Upper lobe of right lung (tissue), 1 donor: ENCODE data around the gene LPAR4. TPM values are rescaled to one million over a fixed set of nuclear protein-coding genes. Genes with fewer than 3 reads are reported as not detected.

Source experiments
- ATAC-seq: fragments of 200-7000 bp; cut with Tn5 transposase; one replicate; pipeline ENCODE4 v1.9.1; 2020; ENCODE audit warnings: mild to moderate bottlenecking, moderate library complexity
- DNase-seq: peaks from one replicate; pipeline ENCODE4 v3.0.0-alpha.2; 2020
- H3K27ac ChIP-seq: fragments of 200-600 bp; one replicate; pipeline ENCODE4 v1.8.0; 2022
- H3K27me3 ChIP-seq: fragments of 200-600 bp; one replicate; pipeline ENCODE4 v1.8.0; 2022; ENCODE audit warnings: mild to moderate bottlenecking
- H3K36me3 ChIP-seq: fragments of 200-600 bp; one replicate; pipeline ENCODE4 v1.8.0; 2022
- H3K4me1 ChIP-seq: fragments of 200-600 bp; one replicate; pipeline ENCODE4 v1.8.0; 2022
- H3K4me3 ChIP-seq: fragments of 200-600 bp; one replicate; pipeline ENCODE4 v1.8.0; 2022; ENCODE audit warnings: mild to moderate bottlenecking
- H3K9me3 ChIP-seq: fragments of 200-600 bp; one replicate; pipeline ENCODE4 v1.8.0; 2022
- CTCF ChIP-seq: fragments of 200-600 bp; IDR thresholded peaks from one replicate; pipeline ENCODE4 v1.8.0; 2022; ENCODE audit warnings: antibody characterized with exemption
- intact Hi-C: fragments of 100-400 bp; cut with DNase I; formaldehyde crosslinking; loops from one replicate; pipeline ENCODE4 v1.11.0; 2022
- long read RNA-seq: library from polyadenylated mRNA; unstranded; transcript quantifications from one replicate; pipeline ENCODE4 v2.0.0, GENCODE V29; 2021
- total RNA-seq: library from RNA; stranded (reverse); fragmentation: NEBNext Ultra II Directional; extraction: Animal tissue kit (Norgen Biotek cat#: 25700); gene quantifications from one replicate; pipeline ENCODE4 v1.2.1, GENCODE V29; 2021
- donor health status: DM: no; HTN: yes; CAD: no; lungs with severe emphysema.

Gene LPAR4
- total RNA-seq, result not detected
- long read RNA-seq, result 0 reads

DNA sequence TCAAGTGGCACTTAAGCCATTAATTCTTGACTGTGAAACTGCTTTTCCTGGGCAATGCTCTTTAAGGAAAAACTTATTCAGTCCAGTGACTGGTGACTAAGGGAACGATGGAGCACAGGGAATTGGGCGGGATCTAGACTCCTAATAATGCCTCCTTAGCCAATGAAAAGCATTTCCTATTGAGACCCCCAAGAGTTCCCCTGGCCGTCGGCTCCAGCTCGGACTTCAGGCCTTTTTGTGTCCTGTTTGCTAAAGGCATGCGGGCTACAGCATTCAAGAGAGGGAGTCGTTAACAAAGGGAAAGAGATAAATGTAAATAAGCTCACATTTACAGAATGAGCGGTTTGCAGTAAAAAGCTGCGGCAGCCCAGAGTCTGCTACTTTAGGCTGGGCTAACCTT is at the start of gene LPAR4:
LPAR4 (plus strand) TSS at position 232 of the 400 bp plus-strand sequence. CDS start 7,150 bp downstream, outside the sequence.
- ATAC-seq, result no peak
- H3K4me3 ChIP-seq, result peak within 1 kb of the TSS; percentile 8
- H3K4me1 ChIP-seq, result no peaks in the 10 kb centered on the region
- H3K9me3 ChIP-seq, result no peaks in the 10 kb centered on the region
- H3K36me3 ChIP-seq, result no peaks in the 10 kb centered on the region
- no peak for TF ChIP-seq CTCF
- DNase-seq, result no peak
- intact Hi-C loops, result no loop called here
- no peaks in the 10 kb centered on the region for H3K27me3 ChIP-seq
- H3K27ac ChIP-seq, result no peak within 1 kb of the TSS

- ATAC-seq (no peak), DNase-seq (no peak)
- no peaks in the 10 kb centered on the region for H3K27me3 ChIP-seq
- H3K36me3 ChIP-seq, result no peaks in the 10 kb centered on the region
- H3K9me3 ChIP-seq, result no peaks in the 10 kb centered on the region
- H3K4me3 ChIP-seq, result no peak overlapping the region
- no peak overlapping the region for H3K27ac ChIP-seq
- TF ChIP-seq CTCF, result no peak
- intact Hi-C loops, result no loop called here
- no peaks in the 10 kb centered on the region for H3K4me1 ChIP-seq
Observed at GRCh38 chrX:78706071-78706470, 41.4 kb upstream of the LPAR4 start.

GRCh38 chrX:78708262-78708661 is 39.3 kb upstream of the LPAR4 start:
- no peak for DNase-seq
- no peaks in the 10 kb centered on the region for H3K9me3 ChIP-seq
- no peaks in the 10 kb centered on the region for H3K4me1 ChIP-seq
- H3K27me3 ChIP-seq, result no peaks in the 10 kb centered on the region
- H3K4me3 ChIP-seq, result no peak overlapping the region
- H3K27ac ChIP-seq, result no peak overlapping the region
- intact Hi-C loops, result no loop called here
- ATAC-seq, result no peak
- H3K36me3 ChIP-seq, result no peaks in the 10 kb centered on the region
- peak; percentile 26 for TF ChIP-seq CTCF

DNA sequence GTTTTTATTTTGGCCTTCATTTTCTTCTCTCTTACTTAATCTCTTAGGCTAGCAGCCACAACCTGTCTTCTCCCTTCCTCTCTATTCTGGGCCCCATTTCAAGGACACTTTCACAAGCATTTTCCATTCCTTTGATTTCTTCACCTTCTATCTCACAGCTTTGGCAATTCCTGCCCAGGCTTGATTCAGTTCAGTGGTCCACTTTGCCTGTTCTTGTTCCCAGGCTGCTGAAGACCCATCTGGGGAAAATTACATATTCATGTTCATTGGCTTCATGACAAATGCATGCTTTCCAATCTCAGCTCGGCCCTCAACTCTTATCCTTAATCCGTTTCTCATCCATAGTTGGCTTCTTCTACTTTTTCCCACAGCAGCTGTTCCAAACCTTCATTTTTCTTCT is 38.7 kb upstream of the LPAR4 start:
- Histone ChIP-seq H3K4me1 (no peaks in the 10 kb centered on the region), H3K27ac (no peak overlapping the region), H3K27me3 (no peaks in the 10 kb centered on the region), H3K9me3 (no peaks in the 10 kb centered on the region), H3K4me3 (no peak overlapping the region), H3K36me3 (no peaks in the 10 kb centered on the region)
- ATAC-seq (no peak), DNase-seq (no peak)
- intact Hi-C loops, result no loop called here
- no peak for TF ChIP-seq CTCF

DNA sequence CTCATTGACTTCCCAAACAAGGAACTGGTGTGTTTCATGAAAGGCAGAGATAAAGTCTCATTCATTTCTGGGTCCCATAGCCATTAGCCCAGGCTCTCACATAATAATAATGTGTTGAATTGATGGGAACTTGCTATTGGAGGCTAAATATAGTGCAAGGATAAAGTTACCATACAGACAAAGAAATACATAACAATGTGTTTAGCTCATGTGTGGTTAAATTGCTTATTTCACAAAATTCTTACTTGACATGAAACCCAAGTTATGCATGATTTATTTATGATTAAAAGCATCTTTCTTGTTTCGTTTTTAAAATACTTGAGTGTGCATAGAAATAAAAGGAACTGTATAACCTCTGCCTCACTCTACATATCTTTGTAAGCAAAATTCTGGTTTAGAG is 37.3 kb upstream of the LPAR4 start:
- DNase-seq, result no peak
- Histone ChIP-seq H3K27me3 (no peaks in the 10 kb centered on the region), H3K9me3 (no peaks in the 10 kb centered on the region), H3K27ac (no peak overlapping the region), H3K36me3 (no peaks in the 10 kb centered on the region), H3K4me3 (no peak overlapping the region), H3K4me1 (no peaks in the 10 kb centered on the region)
- TF ChIP-seq CTCF, result no peak
- ATAC-seq, result no peak
- intact Hi-C loops, result no loop called here

DNA sequence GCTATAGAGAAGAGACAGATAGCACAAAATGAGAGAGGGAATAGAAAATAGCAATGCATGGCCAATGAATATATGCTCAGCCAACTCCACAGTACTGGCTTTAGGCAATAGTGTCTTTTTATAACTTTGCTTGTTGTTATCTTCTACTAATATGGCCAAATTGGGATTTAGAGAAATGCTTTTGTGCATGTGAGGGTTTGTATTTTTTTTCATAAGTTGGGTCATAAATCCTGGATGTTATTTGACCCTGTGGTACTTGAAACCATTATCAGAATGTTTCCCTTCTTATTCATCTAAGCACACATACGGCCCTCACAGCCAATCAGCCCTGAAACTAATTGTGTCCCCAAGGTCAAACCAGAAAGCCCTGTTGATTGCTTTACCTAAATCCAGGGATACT is 35.2 kb upstream of the LPAR4 start:
- Histone ChIP-seq H3K4me1 (no peaks in the 10 kb centered on the region), H3K36me3 (no peaks in the 10 kb centered on the region), H3K4me3 (no peak overlapping the region), H3K27me3 (no peaks in the 10 kb centered on the region), H3K27ac (no peak overlapping the region), H3K9me3 (no peaks in the 10 kb centered on the region)
- intact Hi-C loops, result no loop called here
- ATAC-seq, result no peak
- TF ChIP-seq CTCF, result no peak
- no peak for DNase-seq
